Stimulated activated CD4-positive, alpha-beta T cell treated with anti-CD3 and anti-CD28 coated beads, Interleukin-1b, Interleukin-23, amount 100 ng/mL, for 48 hours (primary cell): ENCODE results near the gene PBX4.

Experiments used
- DNase-seq: peaks from one replicate; pipeline ENCODE4 v3.0.0-alpha.2; 2020

Gene PBX4

GRCh38 chr19:19587771-19588170 lies 30.7 kb downstream of the PBX4 start:
- DNase-seq: no peak

GRCh38 chr19:19584356-19584755 lies 34.1 kb downstream of the PBX4 start:
- DNase-seq: no peak

- DNase-seq: no peak
These were observed 36.0 kb downstream of the PBX4 start for GRCh38 chr19:19582471-19582870.

GRCh38 chr19:19581391-19581790 lies 37.1 kb downstream of the PBX4 start:
- DNase-seq: no peak

- DNase-seq: no peak
These were observed 38.1 kb downstream of the PBX4 start for GRCh38 chr19:19580418-19580817.

GRCh38 chr19:19579533-19580361 lies 38.7 kb downstream of the PBX4 start:
- DNase-seq: no peak

- DNase-seq: no peak
These were observed 40.2 kb downstream of the PBX4 start for GRCh38 chr19:19578252-19578651.

GRCh38 chr19:19575411-19575810 lies 43.1 kb downstream of the PBX4 start:
- no peak for DNase-seq

GRCh38 chr19:19571071-19571786 lies 47.3 kb downstream of the PBX4 start:
- no peak for DNase-seq

GRCh38 chr19:19570571-19570970 lies 47.9 kb downstream of the PBX4 start:
- no peak for DNase-seq

GRCh38 chr19:19568802-19569756 lies 49.4 kb downstream of the PBX4 start:
- no peak for DNase-seq

GRCh38 chr19:19567391-19567790 lies 51.1 kb downstream of the PBX4 start:
- DNase-seq: no peak

GRCh38 chr19:19566306-19566705 lies 52.2 kb downstream of the PBX4 start:
- DNase-seq: no peak

GRCh38 chr19:19563348-19563848 lies 55.1 kb downstream of the PBX4 start:
- DNase-seq: no peak

GRCh38 chr19:19562665-19563347 lies 55.7 kb downstream of the PBX4 start:
- DNase-seq: peak; percentile 25

GRCh38 chr19:19561946-19562664 lies 56.4 kb downstream of the PBX4 start:
- no peak for DNase-seq

GRCh38 chr19:19559931-19560330 lies 58.6 kb downstream of the PBX4 start:
- DNase-seq: no peak

GRCh38 chr19:19558636-19559035 lies 59.9 kb downstream of the PBX4 start:
- DNase-seq: no peak

GRCh38 chr19:19558055-19558454 lies 60.4 kb downstream of the PBX4 start:
- no peak for DNase-seq

GRCh38 chr19:19554074-19555023 lies 64.1 kb downstream of the PBX4 start:
- DNase-seq: peak; percentile 65
